Adrenal gland (tissue), 12 donors: ENCODE measurements around the gene MARF1. TPM values are rescaled to one million over a fixed set of nuclear protein-coding genes. Genes with fewer than 3 reads are reported as not detected.

ENCODE experiments used
- DNase-seq, 7 donors: peaks; one replicate each; pipeline ENCODE4 v3.0.0-alpha.2; 2019 to 2020
- H3K27ac ChIP-seq, 5 donors: fragments of 200-600 bp; sonication (generic) in 4 of 5; 1 replicate in 3 of 5; 2 replicates in 2 of 5; pipeline versions ENCODE4 v1.5.1 to v1.8.0; 2016 to 2020; ENCODE audit warnings: mild to moderate bottlenecking in 1 of 5
- H3K27me3 ChIP-seq: fragments of 200-600 bp; 2 replicates; pipeline ENCODE4 v1.8.0; 2021
- H3K36me3 ChIP-seq, 2 donors: fragments of 200-600 bp; replicated peaks in 1 of 2; 1 replicate in 1 of 2; 2 replicates in 1 of 2; pipeline versions ENCODE4 v1.5.1 to v1.8.0; 2018 to 2022
- H3K4me1 ChIP-seq, 2 donors: fragments of 200-600 bp; replicated peaks in 1 of 2; 1 replicate in 1 of 2; 2 replicates in 1 of 2; pipeline versions ENCODE4 v1.5.1 to v1.8.0; 2018 to 2021
- H3K4me3 ChIP-seq, 4 donors: fragments of 200-600 bp; sonication (generic) in 3 of 4; one replicate each; pipeline ENCODE4 v1.5.1; 2016 to 2018
- H3K9me3 ChIP-seq, 3 donors: fragments of 200-600 bp; sonication (generic) in 1 of 3; replicated peaks in 1 of 3; 1 replicate in 2 of 3; 2 replicates in 1 of 3; pipeline versions ENCODE4 v1.5.1 to v1.8.0; 2016 to 2021
- CTCF ChIP-seq, 6 experiments: fragments of 450-650 bp in 4 of 6; fragments of 200-600 bp in 2 of 6; sonication (generic) in 1 of 6; IDR thresholded peaks; 1 replicate in 5 of 6; 2 replicates in 1 of 6; pipeline versions ENCODE4 v1.5.1 to v1.8.0; 2016 to 2021; ENCODE audit warnings: antibody characterized with exemption in 6 of 6, mild to moderate bottlenecking in 2 of 6, moderate library complexity in 1 of 6
- POLR2A ChIP-seq, 2 donors: fragments of 450-650 bp; IDR thresholded peaks; one replicate each; pipeline ENCODE4 v1.6.1; 2017; ENCODE audit warnings: antibody characterized with exemption in 2 of 2, mild to moderate bottlenecking in 2 of 2, moderate library complexity in 1 of 2
- WGBS, 4 donors: extraction: QIAGEN DNeasy Blood & Tissue Kit in 2 of 4; methylation state at CpG; one replicate each; pipeline versions ENCODE4 v1.1.5 to v1.1.7; 2013 to 2017; 5-methylcytosine and 5-hydroxymethylcytosine counted together
- intact Hi-C, 2 donors: fragments of 100-400 bp; cut with DNase I; formaldehyde crosslinking; loops; one replicate each; pipeline versions ENCODE4 v1.14.1 to v1.15.0; 2022 to 2023
- polyA plus RNA-seq, 3 donors: library from polyadenylated mRNA; stranded (reverse); fragments of 200-250 nt in 2 of 3; fragments of 350-450 nt in 1 of 3; fragmentation: Illumina TruSeq in 1 of 3; extraction: RNeasy Lipid Tissue Mini Kit (QIAGEN cat#74804) in 1 of 3; gene quantifications; one replicate each; pipeline ENCODE4 v1.2.3, GENCODE V29; 2013 to 2014
- total RNA-seq, 9 donors: library from RNA; depleted of rRNA in 4 of 9; stranded (reverse); fragments of >200 nt in 4 of 9; fragments of 120-200 nt in 1 of 9; fragmentation: NEBNext Ultra II Directional in 1 of 9; extraction: Animal tissue kit (Norgen Biotek cat#: 25700) in 1 of 9; gene quantifications; one replicate each; pipeline versions ENCODE4 v1.1.0 to v1.2.4, GENCODE V29; 2013 to 2023
- donor health status: healthy with polysubstance abuse.
- donor health status: Bipolar disorder and iron deficiency.
- donor health status: DM: yes; HTN: yes; CAD: no.
- donor health status: DM: no; HTN: no; CAD: no.
- donor health status: DM: no; HTN: no; CAD: no.
- donor health status: DM: yes; HTN: yes; CAD: no.

The MARF1 gene
- total and polyA plus RNA-seq, 12 donors = 13.2 to 77.9 (median 34.2) TPM

- no peak for TF ChIP-seq CTCF (IDR thresholded peaks at IDR 0.05)
- no peak for TF ChIP-seq POLR2A (IDR thresholded peaks at IDR 0.05)
- Histone ChIP-seq H3K27me3 (no peaks in the 10 kb centered on the region), H3K36me3 (peaks cover 0 to 86% of the 10 kb centered on the region in 2 donors), H3K9me3 (no peaks in the 10 kb centered on the region), H3K27ac (no peak overlapping the region), H3K4me3 (no peak overlapping the region), H3K4me1 (peaks cover 0 to 4% of the 10 kb centered on the region in 2 donors)
- WGBS, 4 donors = 85 to 93% (median 89%) methylated on average over 8 of the region's 8 CpGs
- DNase-seq = no peak
- intact Hi-C loops = no loop called here
Observed at GRCh38 chr16:15621889-15622288, 21.1 kb downstream of the MARF1 start.

GRCh38 chr16:15621456-15621855, 21.5 kb downstream of the MARF1 start:
- Histone ChIP-seq H3K4me3 (no peak overlapping the region), H3K27me3 (no peaks in the 10 kb centered on the region), H3K36me3 (peaks cover 0 to 90% of the 10 kb centered on the region in 2 donors), H3K4me1 (peaks cover 0 to 4% of the 10 kb centered on the region in 2 donors), H3K9me3 (no peaks in the 10 kb centered on the region), H3K27ac (no peak overlapping the region)
- no peak for DNase-seq
- TF ChIP-seq CTCF (IDR thresholded peaks at IDR 0.05) (no peak), POLR2A (IDR thresholded peaks at IDR 0.05) (no peak)
- WGBS, 4 donors = 79 to 84% (median 83%) methylated on average over 4 of the region's 4 CpGs
- intact Hi-C loops = no loop called here

GRCh38 chr16:15620611-15621195, 22.3 kb downstream of the MARF1 start:
- Histone ChIP-seq H3K36me3 (peaks cover 0 to 90% of the 10 kb centered on the region in 2 donors), H3K27ac (no peak overlapping the region), H3K9me3 (no peaks in the 10 kb centered on the region), H3K4me3 (no peak overlapping the region), H3K4me1 (peaks cover 0 to 4% of the 10 kb centered on the region in 2 donors), H3K27me3 (no peaks in the 10 kb centered on the region)
- intact Hi-C loops = no loop called here
- DNase-seq = no peak
- TF ChIP-seq POLR2A (IDR thresholded peaks at IDR 0.05) = no peak
- WGBS, 4 donors = 83 to 90% (median 88%) methylated on average over 6 of the region's 6 CpGs

GRCh38 chr16:15618392-15618791, 24.6 kb downstream of the MARF1 start:
- Histone ChIP-seq H3K27me3 (no peaks in the 10 kb centered on the region), H3K27ac (peak overlapping the region in 1 of 5 donors; percentile 17)
- intact Hi-C loops = no loop called here

More at GRCh38 chr16:15618392-15618791, 24.6 kb downstream of the MARF1 start:
- peaks cover 0 to 88% of the 10 kb centered on the region in 2 donors for H3K36me3 ChIP-seq
- WGBS, 4 donors = 55 to 66% (median 61%) methylated on average over 4 of the region's 4 CpGs
- H3K9me3 ChIP-seq = no peaks in the 10 kb centered on the region
- no peak overlapping the region for H3K4me3 ChIP-seq
- peak in 5 of 7 donors; percentile 20 to 73 (median 42) for DNase-seq
- H3K4me1 ChIP-seq = peaks cover 0 to 4% of the 10 kb centered on the region in 2 donors
- no peak for TF ChIP-seq CTCF (IDR thresholded peaks at IDR 0.05)
- no peak for TF ChIP-seq POLR2A (IDR thresholded peaks at IDR 0.05)
